ENCODE measurements around the gene KLHL35.

Gene KLHL35

GRCh38 chr11:75473684-75474083 lies 40.7 kb upstream of the KLHL35 start:
- Histone ChIP-seq H3K9me3 (ENCODE audit: insufficient read depth, low read length) (no peaks in the 10 kb centered on the region), H3K9ac (ENCODE audit: insufficient read length, low read depth) (no peak overlapping the region), H3K4me3 (ENCODE audit: insufficient read length, low read depth) (no peak overlapping the region), H3K36me3 (ENCODE audit: insufficient read depth, insufficient read length, low read length) (peaks cover 45% of the 10 kb centered on the region), H3K27me3 (ENCODE audit: insufficient read depth, insufficient read length) (no peaks in the 10 kb centered on the region), H3K4me1 (ENCODE audit: insufficient read depth, insufficient read length) (peaks cover 22% of the 10 kb centered on the region)
- TF ChIP-seq ZNF274 (IDR thresholded peaks at IDR 0.05; ENCODE audit: low read depth, low read length) = no peak
- TF ChIP-seq SUZ12 (IDR thresholded peaks at IDR 0.05; ENCODE audit: extremely low read depth, insufficient read depth, insufficient read length) = no peak
- TF ChIP-seq YY1 (IDR thresholded peaks at IDR 0.05; ENCODE audit: insufficient read depth, insufficient read length) = no peak
- DNase-seq (ENCODE audit: low read depth, low spot score) = no peak

DNA sequence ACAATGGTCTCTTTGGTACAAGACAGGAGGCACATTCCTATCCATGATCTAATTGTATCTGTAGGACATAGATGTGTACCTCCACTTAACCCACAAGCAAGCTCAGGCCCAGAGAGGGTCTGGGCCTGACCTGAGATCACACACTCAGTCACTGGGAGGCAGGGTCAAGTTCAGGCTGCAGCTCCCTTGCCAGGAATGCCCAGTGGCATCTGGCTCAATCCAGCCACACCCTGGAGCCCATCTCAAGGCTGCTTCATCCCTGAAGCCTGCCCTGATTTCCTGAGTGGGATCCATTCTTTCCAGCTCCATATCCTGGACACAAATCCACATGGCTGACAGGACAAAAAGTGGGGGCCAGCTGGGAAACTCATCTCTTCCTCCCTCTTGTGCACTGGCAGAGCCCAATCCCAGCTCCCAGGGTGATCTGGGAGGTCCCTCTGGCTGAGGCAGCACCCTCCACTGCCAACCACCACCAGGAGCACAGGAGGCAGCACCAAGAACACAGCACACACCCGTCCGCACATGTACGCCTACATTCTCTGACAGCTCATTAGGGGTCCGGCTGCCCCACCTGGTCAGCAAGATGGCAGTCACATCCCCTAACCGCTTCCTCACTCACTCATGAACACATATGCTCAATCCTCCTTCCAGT lies 39.2 kb upstream of the KLHL35 start:
- Histone ChIP-seq H3K4me1 (ENCODE audit: insufficient read depth, insufficient read length) (peaks cover 26% of the 10 kb centered on the region), H3K9me3 (ENCODE audit: insufficient read depth, low read length) (no peaks in the 10 kb centered on the region), H3K27me3 (ENCODE audit: insufficient read depth, insufficient read length) (no peaks in the 10 kb centered on the region), H3K9ac (ENCODE audit: insufficient read length, low read depth) (no peak overlapping the region), H3K36me3 (ENCODE audit: insufficient read depth, insufficient read length, low read length) (peaks cover 50% of the 10 kb centered on the region), H3K4me3 (ENCODE audit: insufficient read length, low read depth) (no peak overlapping the region)
- no peak for TF ChIP-seq ZNF274 (IDR thresholded peaks at IDR 0.05; ENCODE audit: low read depth, low read length)
- no peak for TF ChIP-seq YY1 (IDR thresholded peaks at IDR 0.05; ENCODE audit: insufficient read depth, insufficient read length)
- no peak for TF ChIP-seq SUZ12 (IDR thresholded peaks at IDR 0.05; ENCODE audit: extremely low read depth, insufficient read depth, insufficient read length)
- DNase-seq (ENCODE audit: low read depth, low spot score) = no peak

- no peak for TF ChIP-seq YY1 (IDR thresholded peaks at IDR 0.05; ENCODE audit: insufficient read depth, insufficient read length)
- TF ChIP-seq ZNF274 (IDR thresholded peaks at IDR 0.05; ENCODE audit: low read depth, low read length) = no peak
- H3K36me3 ChIP-seq (ENCODE audit: insufficient read depth, insufficient read length, low read length) = peaks cover 51% of the 10 kb centered on the region
- no peak for DNase-seq (ENCODE audit: low read depth, low spot score)
Observed at GRCh38 chr11:75471176-75471973, 38.4 kb upstream of the KLHL35 start.

GRCh38 chr11:75470476-75471080 lies 37.6 kb upstream of the KLHL35 start:
- no peak overlapping the region for H3K9ac ChIP-seq (ENCODE audit: insufficient read length, low read depth)
- peaks cover 27% of the 10 kb centered on the region for H3K4me1 ChIP-seq (ENCODE audit: insufficient read depth, insufficient read length)
- H3K27me3 ChIP-seq (ENCODE audit: insufficient read depth, insufficient read length) = no peaks in the 10 kb centered on the region
- peaks cover 44% of the 10 kb centered on the region for H3K36me3 ChIP-seq (ENCODE audit: insufficient read depth, insufficient read length, low read length)
- H3K4me3 ChIP-seq (ENCODE audit: insufficient read length, low read depth) = no peak overlapping the region
- TF ChIP-seq YY1 (IDR thresholded peaks at IDR 0.05; ENCODE audit: insufficient read depth, insufficient read length) = no peak
- no peak for TF ChIP-seq SUZ12 (IDR thresholded peaks at IDR 0.05; ENCODE audit: extremely low read depth, insufficient read depth, insufficient read length)
- no peak for TF ChIP-seq ZNF274 (IDR thresholded peaks at IDR 0.05; ENCODE audit: low read depth, low read length)
- H3K9me3 ChIP-seq (ENCODE audit: insufficient read depth, low read length) = no peaks in the 10 kb centered on the region
- DNase-seq (ENCODE audit: low read depth, low spot score) = no peak

More at GRCh38 chr11:75471176-75471973, 38.4 kb upstream of the KLHL35 start:
- no peak overlapping the region for H3K4me3 ChIP-seq (ENCODE audit: insufficient read length, low read depth)
- H3K9ac ChIP-seq (ENCODE audit: insufficient read length, low read depth) = no peak overlapping the region
- peaks cover 28% of the 10 kb centered on the region for H3K4me1 ChIP-seq (ENCODE audit: insufficient read depth, insufficient read length)
- H3K27me3 ChIP-seq (ENCODE audit: insufficient read depth, insufficient read length) = no peaks in the 10 kb centered on the region
- H3K9me3 ChIP-seq (ENCODE audit: insufficient read depth, low read length) = no peaks in the 10 kb centered on the region

GRCh38 chr11:75469785-75470405 lies 36.9 kb upstream of the KLHL35 start:
- TF ChIP-seq SUZ12 (IDR thresholded peaks at IDR 0.05; ENCODE audit: extremely low read depth, insufficient read depth, insufficient read length) = no peak
- TF ChIP-seq YY1 (IDR thresholded peaks at IDR 0.05; ENCODE audit: insufficient read depth, insufficient read length) = no peak
- TF ChIP-seq ZNF274 (IDR thresholded peaks at IDR 0.05; ENCODE audit: low read depth, low read length) = no peak
- no peaks in the 10 kb centered on the region for H3K9me3 ChIP-seq (ENCODE audit: insufficient read depth, low read length)
- H3K9ac ChIP-seq (ENCODE audit: insufficient read length, low read depth) = no peak overlapping the region
- no peak overlapping the region for H3K4me3 ChIP-seq (ENCODE audit: insufficient read length, low read depth)
- no peak for DNase-seq (ENCODE audit: low read depth, low spot score)
- peaks cover 25% of the 10 kb centered on the region for H3K4me1 ChIP-seq (ENCODE audit: insufficient read depth, insufficient read length)
- H3K27me3 ChIP-seq (ENCODE audit: insufficient read depth, insufficient read length) = no peaks in the 10 kb centered on the region
- H3K36me3 ChIP-seq (ENCODE audit: insufficient read depth, insufficient read length, low read length) = peaks cover 41% of the 10 kb centered on the region

GRCh38 chr11:75468534-75469340 lies 35.7 kb upstream of the KLHL35 start:
- Histone ChIP-seq H3K4me1 (ENCODE audit: insufficient read depth, insufficient read length) (peaks cover 23% of the 10 kb centered on the region), H3K9ac (ENCODE audit: insufficient read length, low read depth) (no peak overlapping the region), H3K4me3 (ENCODE audit: insufficient read length, low read depth) (no peak overlapping the region), H3K9me3 (ENCODE audit: insufficient read depth, low read length) (no peaks in the 10 kb centered on the region), H3K36me3 (ENCODE audit: insufficient read depth, insufficient read length, low read length) (peaks cover 42% of the 10 kb centered on the region), H3K27me3 (ENCODE audit: insufficient read depth, insufficient read length) (no peaks in the 10 kb centered on the region)
- no peak for DNase-seq (ENCODE audit: low read depth, low spot score)
- TF ChIP-seq YY1 (IDR thresholded peaks at IDR 0.05; ENCODE audit: insufficient read depth, insufficient read length) = no peak
- no peak for TF ChIP-seq ZNF274 (IDR thresholded peaks at IDR 0.05; ENCODE audit: low read depth, low read length)
- TF ChIP-seq SUZ12 (IDR thresholded peaks at IDR 0.05; ENCODE audit: extremely low read depth, insufficient read depth, insufficient read length) = no peak

All from NT2/D1 (cell line).